GF-D8 (cell line): ENCODE results near the gene KIRREL3.

ENCODE experiments used
- DNase-seq: peaks from one replicate; lab custom pipeline; 2025; lab: John Stamatoyannopoulos, UW

The KIRREL3 gene

GRCh38 chr11:126510621-126511370 lies 489.8 kb downstream of the KIRREL3 start:
- DNase-seq, result no peak

GRCh38 chr11:126507646-126508045 lies 492.9 kb downstream of the KIRREL3 start:
- DNase-seq, result no peak

DNA sequence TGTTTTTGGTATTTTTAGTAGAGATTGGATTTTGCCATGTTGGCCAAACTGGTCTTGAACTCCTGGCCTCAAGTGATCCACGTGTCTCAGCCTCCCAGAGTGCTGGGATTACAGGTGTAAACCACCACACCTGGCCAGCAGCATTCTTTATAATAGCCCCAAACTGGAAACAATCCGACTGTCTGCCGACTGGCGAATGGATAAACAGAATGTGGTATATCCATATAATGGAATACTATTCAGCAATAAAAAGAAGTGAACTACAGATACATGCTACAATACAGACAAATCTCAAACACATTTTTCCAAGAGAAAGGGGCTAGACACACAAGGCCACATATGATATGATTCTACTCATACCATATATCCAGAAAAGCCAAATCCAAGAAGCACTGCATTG lies 493.8 kb downstream of the KIRREL3 start:
- DNase-seq, result no peak

- DNase-seq, result no peak
These were observed 497.6 kb downstream of the KIRREL3 start for GRCh38 chr11:126502982-126503381.

- DNase-seq, result no peak
These were observed 498.4 kb downstream of the KIRREL3 start for GRCh38 chr11:126502159-126502558.

DNA sequence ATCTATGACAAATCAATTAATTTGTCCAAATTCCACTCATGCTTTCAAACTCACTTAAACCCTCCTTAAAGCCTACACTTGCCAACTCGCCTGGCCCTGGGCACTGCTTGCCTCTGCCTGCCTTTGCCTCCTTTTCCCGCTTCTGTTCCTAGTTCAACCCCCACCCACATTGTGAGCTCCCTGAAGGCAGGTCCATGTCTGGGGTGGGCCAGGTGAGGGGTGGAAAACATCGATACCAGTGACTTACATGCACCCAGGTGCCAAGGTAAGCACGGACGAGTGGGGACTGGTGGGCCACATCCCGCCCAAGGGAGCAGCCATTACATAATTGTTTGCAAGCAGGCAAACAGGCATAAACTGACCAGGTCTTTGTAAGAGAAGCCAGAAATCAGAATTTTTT lies 498.9 kb downstream of the KIRREL3 start:
- no peak for DNase-seq

GRCh38 chr11:126500981-126501380 lies 499.6 kb downstream of the KIRREL3 start:
- no peak for DNase-seq

DNA sequence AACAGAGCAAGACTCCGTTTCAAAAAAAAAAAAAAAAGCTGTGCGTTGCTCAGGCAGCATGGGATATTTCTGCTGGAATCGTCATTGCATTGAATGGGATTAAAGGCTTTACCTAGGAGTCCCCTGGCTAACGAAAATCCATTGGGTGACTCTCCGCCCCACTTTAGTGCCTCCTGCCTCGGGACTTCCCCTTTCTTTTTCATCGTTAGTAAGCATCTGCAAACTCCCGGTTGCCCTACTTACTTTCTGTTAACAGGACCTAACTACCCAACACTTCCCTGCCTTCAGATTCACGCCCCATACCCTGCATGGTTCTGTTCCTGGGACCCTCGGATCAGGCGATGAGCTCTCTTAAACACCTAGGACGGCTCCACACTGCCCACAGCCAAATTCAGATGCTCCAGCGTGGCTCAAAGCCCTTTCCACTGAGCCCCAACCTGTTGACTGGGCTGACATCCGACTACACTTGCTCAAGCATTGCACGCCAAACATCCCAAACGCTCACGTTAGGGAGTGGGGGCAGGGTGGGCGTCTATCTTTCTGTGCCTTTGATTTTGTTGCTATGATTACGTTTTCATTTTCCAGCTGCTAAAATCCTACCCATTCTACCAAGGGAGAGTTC lies 501.3 kb downstream of the KIRREL3 start:
- DNase-seq, result no peak

DNA sequence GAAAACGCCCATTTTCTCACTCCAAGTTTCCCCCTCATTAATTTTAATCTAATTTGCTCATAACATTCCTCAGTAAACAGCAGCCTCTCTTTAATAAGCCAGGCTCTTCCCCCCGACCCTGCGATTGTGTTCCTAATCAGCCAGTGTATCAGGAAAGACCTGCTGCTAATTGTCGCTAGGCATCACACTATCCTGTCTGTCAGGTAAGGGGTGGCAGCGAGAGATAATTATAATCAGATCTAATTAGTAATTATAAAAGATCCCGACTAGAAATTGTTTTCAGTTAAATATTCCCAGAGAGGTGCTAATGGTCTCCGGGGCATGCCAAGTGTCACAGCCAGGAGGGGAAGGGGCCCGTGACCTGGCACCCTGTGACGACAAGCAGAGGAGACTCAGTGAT lies 502.3 kb downstream of the KIRREL3 start:
- no peak for DNase-seq

DNA sequence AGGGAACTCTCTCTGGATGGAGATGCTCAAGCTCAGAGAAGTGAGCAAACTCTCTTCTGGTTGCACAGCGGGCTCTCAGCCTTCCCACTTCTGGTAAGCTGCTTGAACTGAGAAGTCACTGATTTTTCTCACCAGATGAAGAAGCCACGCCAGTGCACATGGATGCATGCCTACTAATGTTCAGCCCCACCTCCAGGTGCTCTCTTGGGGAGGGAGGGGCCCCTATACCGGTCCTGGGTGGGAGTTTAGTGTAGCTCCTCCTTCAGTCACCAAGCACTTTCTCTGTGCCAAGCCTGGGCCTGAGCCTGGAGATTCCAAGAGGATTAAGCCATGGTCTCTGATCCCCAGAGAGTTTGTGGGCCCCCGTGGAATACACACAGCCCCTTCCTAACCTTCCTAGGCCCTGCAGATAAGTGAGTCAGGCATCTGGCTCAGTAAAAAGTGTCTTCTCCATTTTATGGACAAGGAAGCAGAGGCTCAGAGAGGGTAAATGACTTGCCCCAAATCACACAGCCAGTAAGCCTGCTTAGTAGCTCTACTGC lies 502.9 kb downstream of the KIRREL3 start:
- DNase-seq, result no peak

DNA sequence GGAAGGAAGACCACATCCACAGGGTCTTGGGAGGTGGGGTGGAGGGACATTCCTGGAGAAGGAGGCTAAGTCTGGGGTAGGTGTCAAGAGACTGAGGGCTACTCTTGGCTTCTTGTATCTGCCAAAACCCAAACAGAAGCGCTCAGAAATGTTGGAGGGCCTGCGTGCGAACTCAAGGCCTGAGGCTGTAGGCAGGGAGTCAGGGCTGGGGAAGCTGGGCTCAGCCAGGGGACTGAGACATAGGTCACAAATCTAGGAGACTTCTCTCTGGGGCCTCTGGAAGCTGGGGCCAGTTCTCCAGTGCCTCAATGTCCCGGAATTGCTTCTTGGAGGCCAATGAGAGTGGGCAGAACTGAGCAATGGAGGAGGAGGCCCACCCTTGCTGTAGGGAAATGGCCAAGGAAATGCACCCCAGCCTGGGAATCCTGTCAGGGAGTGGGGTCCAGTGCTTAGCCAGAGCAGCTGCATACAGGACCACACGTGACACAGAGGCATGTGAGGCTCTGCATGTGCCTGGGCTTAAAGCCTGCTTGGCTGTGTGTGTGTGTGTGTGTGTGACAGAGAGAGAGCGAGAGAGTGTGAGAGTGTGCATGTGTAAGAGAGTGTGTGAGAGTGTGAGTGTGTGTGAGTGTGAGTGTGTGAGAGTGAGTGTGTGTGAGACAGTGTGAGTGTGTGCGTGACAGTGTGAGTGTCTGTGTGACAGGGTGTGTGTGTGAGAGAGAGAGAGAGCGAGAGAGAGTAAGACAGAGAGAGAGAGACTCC lies 503.8 kb downstream of the KIRREL3 start:
- no peak for DNase-seq

DNA sequence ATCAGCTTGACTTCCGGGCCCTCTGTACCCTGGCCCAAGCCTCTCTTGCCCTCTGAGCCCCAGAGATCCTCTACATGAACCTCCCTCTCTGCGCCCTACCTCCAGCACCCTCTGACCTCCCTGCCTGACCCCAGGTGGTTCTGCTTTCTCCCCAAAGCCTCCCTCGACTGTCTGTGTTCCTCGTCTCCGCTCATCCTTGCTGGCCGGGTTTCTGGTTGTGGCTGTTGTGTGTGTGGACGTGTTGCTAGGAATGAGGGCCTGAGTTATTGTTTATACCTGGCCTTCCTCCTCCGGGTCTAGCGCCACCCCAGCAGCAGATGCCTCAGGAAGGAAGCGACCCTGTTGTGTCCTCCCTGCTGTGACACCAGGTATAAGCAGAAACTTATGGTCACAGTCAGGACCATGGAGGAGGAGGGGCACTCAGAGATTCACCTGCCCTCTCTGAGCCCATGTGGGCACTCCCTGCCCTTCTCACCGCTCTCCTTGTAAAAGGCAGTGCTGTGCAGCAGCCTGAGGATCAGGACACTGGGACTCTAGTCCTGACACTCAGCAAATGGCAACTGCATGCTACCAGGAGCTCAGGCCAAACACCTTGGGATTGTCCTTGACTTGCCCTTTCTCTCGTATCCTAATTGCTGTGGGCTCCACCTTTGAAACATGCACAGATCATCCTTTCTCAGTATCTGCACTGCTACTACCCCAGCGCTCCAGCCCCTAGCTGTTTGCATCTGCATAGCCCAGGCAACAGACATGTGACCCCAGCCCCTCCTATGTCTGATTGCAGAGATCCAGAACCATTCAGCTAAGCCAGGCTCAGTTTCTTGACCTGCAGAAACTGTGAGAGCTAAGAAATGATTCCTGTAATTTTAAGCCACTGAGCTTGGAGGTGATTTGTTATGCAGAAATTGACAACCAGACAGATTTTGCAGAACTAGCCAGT lies 505.0 kb downstream of the KIRREL3 start:
- no peak for DNase-seq

- DNase-seq, result no peak
These were observed 505.7 kb downstream of the KIRREL3 start for GRCh38 chr11:126494831-126495230.

- DNase-seq, result no peak
These were observed 508.1 kb downstream of the KIRREL3 start for GRCh38 chr11:126492331-126493082.

DNA sequence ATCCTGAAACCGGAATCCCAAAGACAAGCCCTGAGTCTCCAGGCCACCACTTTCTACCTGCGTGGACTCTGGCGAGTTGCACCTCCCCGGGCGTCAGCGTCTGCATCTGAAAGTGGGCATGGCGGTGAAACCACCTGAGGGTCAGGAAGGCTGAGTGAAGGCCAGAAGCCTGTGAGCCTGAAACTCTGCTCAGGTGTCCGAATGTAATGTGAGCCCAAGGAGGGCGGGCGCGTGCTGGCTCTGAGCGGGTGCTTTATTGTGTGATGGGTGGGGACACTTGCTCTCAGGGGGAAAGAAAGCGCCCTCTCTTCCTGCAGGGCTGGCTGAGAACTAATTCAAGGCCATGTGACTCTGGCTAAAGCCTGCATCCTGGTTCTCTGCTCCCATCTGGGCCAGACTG lies 509.5 kb downstream of the KIRREL3 start:
- no peak for DNase-seq

- DNase-seq, result no peak
These were observed 510.5 kb downstream of the KIRREL3 start for GRCh38 chr11:126489836-126490660.

GRCh38 chr11:126488591-126489370 lies 511.8 kb downstream of the KIRREL3 start:
- DNase-seq, result no peak

DNA sequence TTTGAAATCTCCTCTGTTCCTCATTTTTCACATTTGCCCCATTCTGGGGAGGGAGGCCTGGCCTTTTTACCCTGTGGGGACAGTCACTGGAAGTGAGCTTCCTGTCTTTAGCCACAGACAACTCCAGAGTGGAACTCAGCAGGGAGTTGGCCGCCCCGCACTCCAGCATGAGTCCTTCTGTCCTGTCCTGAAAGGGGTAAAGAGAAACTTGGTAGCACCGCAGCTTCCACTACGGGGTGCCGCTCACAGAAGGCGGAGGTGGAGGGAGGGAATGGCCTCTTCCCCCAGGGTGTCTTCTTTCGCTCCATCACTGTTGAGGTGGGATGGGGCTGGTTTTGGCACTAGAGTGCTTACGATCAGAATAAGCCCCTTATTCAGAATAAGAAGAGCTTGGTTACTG lies 512.9 kb downstream of the KIRREL3 start:
- no peak for DNase-seq

- DNase-seq, result no peak
These were observed 514.5 kb downstream of the KIRREL3 start for GRCh38 chr11:126485986-126486635.
